Stimulated activated CD4-positive, alpha-beta T cell treated with anti-CD3 and anti-CD28 coated beads, Interleukin-15, amount 100 ng/mL, for 24 hours (primary cell): ENCODE data around the gene PCID2.
"Not testable (repeated sequence)": the region's sequence is repeated elsewhere in the genome, so short reads cannot be mapped to it uniquely, and the experiment has no call there.

Experiments used
- DNase-seq: peaks from one replicate; pipeline ENCODE4 v3.0.0-alpha.2; 2020

The PCID2 gene

DNA sequence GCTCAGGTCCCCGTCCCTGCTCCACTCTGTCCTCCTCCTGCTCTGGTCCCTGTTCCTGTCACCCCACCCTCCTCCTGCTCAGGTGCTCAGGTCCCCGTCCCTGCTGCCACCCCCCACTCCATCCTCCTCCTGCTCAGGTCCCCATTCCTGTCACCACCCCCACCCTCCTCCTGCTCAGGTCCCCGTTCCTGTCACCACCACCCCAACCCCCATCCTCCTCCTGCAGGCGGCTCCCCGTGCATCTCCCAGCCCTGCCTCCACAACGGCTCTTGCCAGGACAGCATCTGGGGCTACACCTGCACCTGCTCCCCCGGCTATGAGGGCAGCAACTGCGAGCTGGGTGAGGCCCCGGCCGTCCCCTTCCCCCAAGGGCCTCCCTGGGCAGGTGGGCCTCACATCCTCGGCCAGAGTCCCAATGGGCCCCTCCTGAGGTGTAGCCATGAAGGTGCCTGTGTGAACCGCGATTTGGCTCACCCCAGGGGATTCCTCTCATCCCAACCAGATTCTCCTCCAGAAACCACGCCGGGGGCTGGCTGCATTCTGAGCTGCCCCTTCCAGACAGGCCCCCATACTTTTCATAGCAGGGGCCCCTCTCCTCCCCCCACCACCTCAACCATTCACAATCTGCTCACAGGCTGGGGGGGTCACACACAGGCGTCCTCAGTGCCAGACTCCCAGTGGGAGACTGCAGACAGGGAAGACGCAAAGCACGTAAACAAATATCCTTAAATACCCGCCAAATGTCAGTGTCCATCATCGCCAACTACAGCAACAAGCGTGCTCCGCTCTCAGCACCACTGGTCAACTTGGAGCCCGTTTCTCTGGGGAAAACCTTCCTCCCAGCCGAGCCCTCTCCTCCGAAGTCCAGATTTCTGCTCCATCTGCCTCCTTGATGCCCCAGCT is 45.4 kb downstream of the PCID2 start:
- no peak for DNase-seq

DNA sequence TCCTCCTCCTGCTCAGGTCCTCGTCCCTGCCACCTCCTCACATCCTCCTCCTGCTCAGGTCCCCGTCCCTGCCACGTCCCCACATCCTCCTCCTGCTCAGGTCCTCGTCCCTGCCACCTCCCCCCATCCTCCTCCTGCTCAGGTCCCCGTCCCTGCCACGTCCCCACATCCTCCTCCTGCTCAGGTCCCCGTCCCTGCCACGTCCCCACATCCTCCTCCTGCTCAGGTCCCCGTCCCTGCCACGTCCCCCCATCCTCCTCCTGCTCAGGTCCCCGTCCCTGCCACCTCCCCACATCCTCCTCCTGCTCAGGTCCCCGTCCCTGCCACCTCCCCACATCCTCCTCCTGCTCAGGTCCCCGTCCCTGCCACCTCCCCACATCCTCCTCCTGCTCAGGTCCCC is 46.5 kb downstream of the PCID2 start:
- DNase-seq, result not testable (repeated sequence)

DNA sequence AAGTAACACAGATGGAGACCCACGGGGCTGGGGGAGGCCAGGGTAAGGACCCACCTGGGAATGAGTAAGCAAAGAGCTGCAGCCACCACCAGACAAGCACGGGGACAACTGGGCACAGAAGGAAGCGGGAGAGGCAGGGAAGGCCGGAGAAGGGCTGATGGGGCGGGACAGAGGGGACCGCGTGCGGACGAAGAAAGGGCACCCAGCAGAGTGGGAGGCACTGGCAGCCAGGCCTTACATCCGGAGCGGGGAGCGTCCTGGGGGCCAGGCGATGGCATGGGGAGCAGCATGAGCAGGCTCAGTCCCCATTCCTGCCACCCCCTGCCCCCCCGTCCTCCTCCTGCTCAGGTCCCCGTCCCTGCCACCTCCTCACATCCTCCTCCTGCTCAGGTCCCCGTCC is 47.0 kb downstream of the PCID2 start:
- DNase-seq, result no peak

- DNase-seq, result no peak
Observed at GRCh38 chr13:113160983-113161382, 47.5 kb downstream of the PCID2 start.

DNA sequence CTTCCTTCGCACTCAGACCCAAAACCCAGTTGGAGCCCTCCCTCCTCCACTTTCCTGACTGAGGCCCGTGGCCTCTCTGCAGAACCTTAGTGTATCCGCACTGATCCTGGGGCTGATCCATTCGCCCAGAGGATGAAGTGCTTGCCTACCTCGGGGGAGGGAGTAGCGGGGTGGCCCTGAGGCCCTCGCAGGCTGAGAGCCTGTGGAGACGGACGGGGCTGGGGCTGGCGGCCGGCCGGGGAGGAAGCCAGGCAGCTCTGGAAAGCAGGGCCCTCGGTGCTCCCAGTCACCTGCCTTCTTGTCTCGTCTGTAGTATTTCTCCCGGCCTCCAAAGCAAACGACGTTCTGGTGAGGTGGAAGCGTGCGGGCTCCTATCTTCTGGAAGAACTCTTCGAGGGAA is 48.8 kb downstream of the PCID2 start:
- DNase-seq, result no peak

GRCh38 chr13:113158946-113159345 is 49.5 kb downstream of the PCID2 start:
- DNase-seq, result no peak

GRCh38 chr13:113157929-113158747 is 50.3 kb downstream of the PCID2 start, which contains the start of gene PROZ:
Gene PROZ (plus strand): TSS chr13:113158648. CDS start chr13:113158661, 13 bp downstream.
- DNase-seq, result no peak

- DNase-seq, result no peak
Observed at GRCh38 chr13:113157206-113157928, 51.1 kb downstream of the PCID2 start.

DNA sequence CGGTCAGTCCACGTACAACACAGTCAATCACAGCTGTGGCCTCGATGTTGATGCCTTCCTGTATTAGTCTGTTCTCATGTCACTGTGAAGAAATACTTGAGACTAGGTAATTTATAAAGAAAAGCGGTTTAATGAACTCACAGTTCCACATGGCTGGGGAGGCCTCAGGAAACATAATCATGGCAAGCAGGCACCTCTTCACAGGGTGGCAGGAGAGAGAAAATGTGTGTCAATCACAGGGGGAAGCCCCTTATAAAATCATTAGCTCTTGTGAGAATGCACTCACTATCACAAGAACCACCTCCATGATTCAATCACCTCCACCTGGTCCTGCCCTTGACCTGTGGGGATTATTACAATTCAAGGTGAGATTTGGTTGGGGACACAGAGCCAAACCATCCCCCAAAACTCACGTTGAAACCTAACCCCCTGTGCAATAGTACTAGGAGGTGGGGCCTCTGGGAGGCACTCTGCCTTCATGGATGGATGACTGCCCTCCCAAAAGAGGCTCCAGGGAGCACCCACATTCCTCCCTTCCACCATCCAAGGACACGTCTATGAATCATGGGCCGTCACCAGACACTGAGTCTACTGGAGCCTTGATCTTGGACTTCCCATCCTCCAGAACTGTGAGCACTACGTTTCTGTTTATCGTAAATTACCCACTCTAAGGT is 52.4 kb downstream of the PCID2 start:
- DNase-seq, result no peak

- no peak for DNase-seq
Observed at GRCh38 chr13:113155201-113155600, 53.3 kb downstream of the PCID2 start.

- DNase-seq, result peak; percentile 73
Observed at GRCh38 chr13:113153810-113154748, 54.4 kb downstream of the PCID2 start.

DNA sequence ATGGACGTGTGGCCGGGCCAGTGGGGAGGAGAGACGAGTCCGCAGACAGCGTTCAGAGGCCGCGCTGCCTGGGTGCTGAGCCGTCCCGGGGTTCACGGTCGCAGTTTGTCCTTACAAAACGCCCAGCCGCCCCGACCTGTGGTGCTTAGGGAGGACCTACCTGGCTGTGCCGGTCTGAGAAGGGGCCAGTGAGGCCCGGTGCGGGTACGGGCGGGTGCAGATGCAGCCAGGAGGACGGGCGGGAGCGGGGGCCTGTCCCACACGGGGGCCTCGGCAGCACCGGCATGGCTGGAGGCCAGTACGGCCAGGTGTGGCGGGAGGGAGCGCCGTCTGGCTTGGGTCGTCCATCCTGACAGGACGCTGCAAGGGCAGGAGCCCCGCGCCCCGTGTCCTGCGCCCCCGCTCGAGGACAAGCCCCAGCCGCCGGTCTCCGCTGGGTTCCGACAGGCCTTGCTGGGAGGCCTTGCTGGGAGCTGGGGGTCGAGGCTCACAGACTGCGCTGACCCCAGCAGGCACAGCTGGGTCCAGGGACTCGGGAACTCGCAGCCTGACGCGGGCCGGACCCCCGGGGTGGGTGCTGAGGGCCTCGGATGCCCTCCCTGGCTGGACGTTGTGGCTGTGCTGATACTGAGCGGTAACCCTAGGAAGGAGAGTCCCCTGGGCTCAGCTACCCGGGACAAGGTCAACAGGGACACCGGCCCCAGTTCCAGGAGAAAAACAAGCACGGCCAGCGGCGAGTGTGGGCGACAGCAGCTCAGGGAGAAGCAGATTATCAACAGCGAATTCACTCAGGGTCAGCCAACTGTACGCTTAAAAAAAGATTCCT is 55.3 kb downstream of the PCID2 start:
- DNase-seq, result peak; percentile 30

GRCh38 chr13:113152691-113152983 is 55.8 kb downstream of the PCID2 start:
- no peak for DNase-seq

DNA sequence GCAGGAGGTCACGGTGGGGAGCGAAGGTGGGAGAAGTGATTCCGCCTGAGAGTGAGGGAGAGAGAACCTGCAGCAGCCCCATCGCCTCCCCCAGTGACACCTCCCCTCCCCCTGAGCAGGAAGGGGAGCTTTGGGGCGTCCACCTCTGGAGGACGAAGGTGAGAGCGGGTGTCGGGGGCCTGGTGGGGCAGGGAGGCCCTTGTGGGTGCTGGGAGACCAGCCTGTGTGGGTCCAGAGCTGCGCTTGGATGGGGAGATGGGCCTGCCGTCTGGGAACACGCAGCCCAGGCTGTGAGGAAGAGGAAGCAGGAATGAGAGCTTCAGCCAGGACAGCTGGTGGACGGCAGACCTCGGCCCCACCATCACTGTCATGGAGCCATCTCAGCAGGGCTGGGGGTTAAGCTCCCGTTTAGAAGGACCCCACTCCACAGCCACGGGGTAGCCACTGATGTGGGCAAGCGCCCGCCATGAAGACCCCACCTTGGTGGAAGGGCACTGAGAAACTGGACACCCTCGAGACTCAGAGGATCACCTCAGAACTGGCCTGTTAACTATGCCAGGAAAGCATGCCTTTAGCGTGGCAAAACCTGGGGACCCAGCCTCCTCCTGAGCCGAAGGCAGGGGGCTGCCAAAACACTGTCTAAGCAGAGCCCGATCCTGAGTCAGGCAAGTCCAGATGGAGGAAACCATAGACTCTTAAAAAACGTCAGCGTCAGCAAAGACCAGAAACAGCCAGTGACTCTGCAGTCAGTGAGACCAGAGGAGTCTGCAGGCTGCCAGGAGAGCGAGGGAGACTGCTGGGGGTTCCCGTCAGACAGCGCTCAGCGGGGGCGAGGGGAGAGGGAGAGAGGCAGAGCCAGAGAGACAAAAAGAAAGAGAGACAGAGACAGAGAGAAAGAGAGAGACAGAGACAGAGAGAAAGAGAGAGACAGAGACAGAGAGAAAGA is 56.5 kb downstream of the PCID2 start:
- DNase-seq, result peak; percentile 23

DNA sequence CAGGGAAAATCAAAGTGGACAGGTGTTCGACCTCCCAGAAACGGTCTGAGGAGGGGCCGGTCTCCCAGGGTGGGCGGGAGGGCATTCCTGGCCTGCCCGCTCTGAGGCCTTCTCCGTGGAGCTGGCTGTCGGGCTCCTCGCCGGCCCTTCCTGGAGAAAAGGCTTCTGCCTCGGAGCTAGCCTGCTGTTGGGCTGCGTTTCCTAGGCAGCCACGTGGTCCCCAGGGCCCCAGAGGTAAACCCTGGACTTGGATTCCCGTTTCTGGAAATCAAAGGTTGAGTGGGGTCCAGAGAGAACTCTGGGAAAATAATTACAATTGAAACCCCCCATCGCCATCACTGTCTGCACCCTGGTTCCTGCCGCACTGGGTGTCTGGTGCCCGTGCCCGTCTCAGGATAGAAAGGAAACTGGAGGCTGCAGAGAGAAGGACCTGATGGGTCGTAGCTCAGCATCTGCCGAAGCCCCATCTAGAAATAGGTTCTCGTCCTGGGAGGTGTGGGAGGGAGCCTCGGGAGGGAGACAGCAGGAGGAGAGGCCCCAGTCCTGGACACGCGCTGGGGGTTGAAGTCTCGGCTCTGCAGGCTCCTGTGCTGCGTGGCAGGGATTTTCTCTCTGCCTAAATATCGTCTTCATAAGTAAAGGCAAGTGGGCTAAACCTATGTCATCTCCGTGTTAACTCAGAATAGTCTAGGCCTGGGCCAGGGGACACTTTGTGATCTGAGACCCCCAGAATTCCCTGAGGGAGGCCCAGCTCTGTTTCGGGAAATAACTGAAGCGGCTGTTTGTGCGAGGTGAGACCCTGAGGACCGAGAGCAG is 57.7 kb downstream of the PCID2 start:
- DNase-seq, result no peak

DNA sequence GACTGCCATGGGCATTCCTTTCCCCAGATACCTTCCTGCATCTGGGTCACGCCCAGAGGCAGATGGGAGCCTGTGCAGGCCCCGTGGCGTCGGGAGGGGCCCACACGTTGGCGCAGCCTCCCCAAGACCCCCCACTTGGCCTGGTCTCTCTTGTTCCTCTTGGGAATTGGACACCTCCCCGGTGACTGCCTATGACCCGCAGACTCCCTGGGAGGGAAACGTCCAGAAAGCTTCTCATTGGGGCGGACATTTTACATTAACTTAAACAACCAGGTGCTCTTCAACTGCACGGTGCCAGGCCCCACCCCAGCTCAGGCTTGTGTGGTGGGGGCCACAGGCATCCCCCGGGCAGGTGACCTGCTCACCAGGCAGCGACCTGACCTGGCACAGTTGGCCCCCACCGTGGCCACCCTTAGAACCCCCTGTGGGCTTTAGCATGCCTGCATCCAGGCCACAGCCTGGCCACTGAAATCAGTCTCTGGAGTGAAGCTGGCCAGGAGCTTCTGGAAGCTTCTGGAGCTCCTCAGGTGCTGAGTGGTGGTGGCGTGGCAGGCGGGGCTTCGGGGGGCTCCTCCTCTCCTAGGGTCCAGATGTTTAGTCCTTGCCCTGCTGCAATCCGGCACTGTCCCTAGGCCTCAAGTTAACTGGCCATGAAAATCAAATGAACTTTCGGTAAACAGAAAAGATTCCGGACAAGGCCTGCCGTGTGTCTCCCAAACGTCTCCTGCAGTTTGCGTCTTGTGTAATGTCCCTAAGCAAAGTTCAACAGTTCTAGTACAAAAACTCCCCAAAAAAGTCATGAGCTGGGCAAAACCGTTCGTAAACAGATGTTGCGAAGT is 58.5 kb downstream of the PCID2 start:
- DNase-seq, result no peak

GRCh38 chr13:113148940-113149503 is 59.4 kb downstream of the PCID2 start:
- DNase-seq, result no peak
